HG02642 (cell line): Measurements from ENCODE around the gene DNAJC1.
"Not testable (repeated sequence)": the region's sequence is repeated elsewhere in the genome, so short reads cannot be mapped to it uniquely, and the experiment has no call there.

Experiments
- ATAC-seq: cut with Tn5 transposase; IDR thresholded peaks from one replicate; pipeline ENCODE4 v1.9.1; 2021; ENCODE audit warnings: mild to moderate bottlenecking; ENCODE audit not compliant: unreplicated experiment, poor library complexity

DNAJC1 gene

DNA sequence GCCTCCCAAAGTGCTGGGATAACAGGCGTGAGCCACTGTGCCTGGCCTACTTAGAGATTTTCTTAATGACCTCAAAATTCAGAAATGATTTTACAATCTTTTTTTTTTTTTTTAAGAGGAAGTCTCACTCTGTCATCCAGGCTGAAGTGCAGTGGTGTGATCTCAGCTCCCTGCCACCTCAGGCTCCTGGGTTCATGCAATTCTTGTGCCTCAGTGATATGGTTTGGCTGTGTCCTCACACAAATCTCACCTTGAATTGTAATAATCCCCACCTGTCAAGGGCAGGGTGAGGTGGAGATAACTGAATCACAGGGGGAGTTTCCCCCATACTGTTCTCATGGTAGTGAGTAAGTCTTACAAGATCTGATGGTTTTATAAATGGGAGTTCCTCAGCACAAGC is 159.9 kb downstream of the DNAJC1 start:
- no peak for ATAC-seq

DNA sequence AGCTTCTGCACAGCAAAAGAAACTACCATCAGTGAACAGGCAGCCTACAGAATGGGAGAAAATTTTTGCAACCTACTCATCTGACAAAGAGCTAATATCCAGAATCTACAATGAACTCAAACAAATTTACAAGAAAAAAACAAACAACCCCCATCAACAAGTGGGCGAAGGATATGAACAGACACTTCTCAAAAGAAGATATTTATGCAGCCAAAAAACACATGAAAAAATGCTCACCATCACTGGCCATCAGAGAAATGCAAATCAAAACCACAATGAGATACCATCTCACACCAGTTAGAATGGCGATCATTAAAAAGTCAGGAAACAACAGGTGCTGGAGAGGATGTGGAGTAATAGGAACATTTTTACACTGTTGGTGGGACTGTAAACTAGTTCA is 162.3 kb downstream of the DNAJC1 start:
- not testable (repeated sequence) for ATAC-seq

DNA sequence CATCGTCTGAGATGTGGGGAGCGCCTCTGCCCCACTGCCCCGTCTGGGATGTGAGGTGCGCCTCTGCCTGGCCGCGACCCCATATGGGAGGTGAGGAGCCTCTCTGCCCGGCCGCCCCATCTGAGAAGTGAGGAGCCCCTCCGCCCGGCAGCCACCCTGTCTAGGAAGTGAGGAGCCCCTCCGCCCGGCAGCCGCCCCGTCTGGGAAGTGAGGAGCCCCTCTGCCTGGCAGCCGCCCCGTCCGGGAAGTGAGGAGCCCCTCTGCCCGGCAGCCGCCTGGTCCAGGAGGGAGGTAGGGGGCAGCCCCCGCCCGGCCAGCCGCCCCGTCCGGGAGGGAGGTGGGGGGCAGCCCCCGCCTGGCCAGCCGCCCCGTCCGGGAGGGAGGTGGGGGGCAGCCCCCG is 166.0 kb downstream of the DNAJC1 start:
- ATAC-seq: not testable (repeated sequence)

DNA sequence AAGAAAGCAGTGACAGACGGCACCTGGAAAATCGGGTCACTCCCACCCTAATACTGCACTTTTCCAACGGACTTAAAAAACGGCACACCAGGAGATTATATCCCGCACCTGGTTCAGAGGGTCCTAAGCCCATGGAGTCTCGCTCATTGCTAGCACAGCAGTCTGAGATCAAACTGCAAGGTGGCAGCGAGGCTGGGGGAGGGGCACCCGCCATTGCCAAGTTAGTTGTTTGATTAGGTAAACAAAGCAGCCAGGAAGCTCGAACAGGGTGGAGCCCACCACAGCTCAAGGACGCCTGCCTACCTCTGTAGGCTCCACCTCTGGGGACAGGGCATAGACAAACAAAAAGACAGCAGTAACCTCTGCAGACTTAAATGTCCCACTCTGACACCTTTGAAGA is 169.0 kb downstream of the DNAJC1 start:
- ATAC-seq: not testable (repeated sequence)

DNA sequence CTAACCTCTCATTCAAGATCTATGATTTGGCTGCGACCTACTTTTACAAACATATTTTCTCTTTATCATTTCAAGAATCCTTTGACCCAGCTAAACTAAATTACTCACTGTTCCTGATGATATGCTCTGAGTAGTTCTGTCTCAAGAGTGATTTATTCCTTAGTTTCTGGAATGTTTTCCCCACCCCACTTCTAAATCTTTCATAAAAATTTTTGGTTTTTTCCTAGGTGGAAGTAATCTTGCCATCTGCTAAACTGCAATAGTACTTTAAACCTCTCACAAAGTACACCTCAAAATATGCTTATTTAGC is 170.8 kb downstream of the DNAJC1 start:
- ATAC-seq: no peak

DNA sequence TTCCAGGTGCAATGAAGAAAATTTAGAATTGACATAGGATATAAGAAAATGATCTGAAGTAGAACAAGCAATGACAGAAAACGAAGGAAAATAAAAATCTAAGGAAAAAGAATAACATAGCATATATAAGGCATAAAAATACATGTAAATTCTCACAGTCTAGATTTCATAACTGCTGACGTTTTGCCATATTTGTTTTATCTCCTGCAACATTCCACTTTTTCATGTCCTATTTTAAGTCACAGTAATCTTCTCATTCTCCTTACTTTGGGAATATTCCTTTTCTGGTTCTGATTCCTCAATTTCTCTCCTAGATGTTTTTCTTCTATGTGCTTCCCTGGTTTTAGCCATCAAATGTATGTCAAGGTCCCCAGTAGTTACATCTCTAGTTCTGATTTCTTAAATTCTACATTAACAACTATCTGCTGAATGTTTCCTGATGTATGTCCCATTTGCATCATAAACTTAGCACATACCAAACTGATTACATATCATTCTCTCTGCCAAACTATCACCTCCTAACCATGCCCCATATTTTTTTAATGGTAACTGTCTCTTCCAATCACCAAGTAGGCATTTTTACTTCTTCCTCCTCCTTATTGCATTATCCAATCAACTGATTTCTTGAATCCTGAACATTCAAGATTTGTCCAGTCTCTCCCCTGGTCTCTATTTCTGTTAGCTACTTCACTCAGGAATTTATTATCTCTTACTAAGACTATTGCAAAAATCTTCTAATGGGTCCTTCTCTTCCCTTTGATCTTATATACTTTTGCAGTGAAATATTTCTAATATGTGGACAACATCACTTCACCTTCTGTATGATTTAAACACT is 171.3 kb downstream of the DNAJC1 start:
- ATAC-seq: no peak

GRCh38 chr10:21830037-21830436 is 173.5 kb downstream of the DNAJC1 start:
- ATAC-seq: no peak

DNA sequence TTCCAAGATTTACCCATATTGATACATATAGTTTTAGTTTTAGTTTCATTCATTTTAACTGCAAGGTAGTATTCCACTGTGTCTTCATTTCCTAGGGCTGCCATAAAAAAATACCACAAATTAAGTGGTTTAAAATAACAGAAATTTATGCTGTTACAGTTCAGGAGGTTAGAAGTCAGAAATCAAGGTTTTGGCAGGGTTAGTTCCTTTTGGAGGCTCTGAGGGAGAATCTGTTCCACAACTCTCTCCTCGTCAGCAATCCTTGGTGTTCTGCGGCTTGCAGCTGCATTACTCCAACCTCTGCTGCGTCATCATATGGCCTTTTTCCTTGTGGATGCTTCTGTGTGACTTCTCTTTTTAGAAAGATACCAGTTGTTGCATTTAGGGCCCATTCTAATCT is 176.2 kb downstream of the DNAJC1 start:
- ATAC-seq: no peak

DNA sequence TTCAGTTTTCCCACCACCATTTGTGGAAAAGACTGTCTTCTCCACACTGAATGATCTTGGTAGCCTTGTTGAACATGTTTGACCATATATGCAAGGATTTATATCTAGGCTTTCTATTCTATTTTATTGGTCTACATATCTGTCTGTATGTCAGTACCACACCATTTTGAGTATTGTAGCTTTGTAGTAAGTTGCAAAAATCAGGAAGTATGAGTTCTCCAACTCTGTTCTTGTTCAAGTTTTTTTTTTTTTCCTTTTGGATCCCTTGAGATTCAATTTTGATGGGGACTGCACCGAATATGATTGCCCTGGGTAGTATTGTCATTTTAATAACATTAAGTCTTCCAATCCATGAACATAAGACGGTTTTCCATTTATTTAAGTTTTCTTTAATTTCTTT is 176.8 kb downstream of the DNAJC1 start:
- ATAC-seq: no peak

GRCh38 chr10:21825345-21825744 is 178.2 kb downstream of the DNAJC1 start:
- no peak for ATAC-seq

DNA sequence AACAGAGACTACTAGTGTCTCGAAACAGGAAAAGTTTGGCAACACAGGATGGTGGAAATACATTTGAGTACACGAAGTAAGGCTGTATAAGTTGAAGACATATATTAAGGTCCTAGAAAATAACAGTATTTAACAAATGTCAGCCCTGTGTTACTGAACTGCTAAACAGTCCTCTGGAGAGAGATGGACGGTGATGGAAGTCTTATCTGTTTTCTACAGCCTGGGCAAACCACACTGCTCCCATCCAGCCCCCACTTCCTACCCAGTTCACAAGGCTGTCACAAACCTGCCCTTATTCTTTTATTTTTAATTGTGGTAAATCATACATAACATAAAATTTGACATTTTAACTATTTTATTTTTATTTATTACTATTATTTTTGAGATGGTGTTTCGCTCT is 179.1 kb downstream of the DNAJC1 start:
- ATAC-seq: no peak

GRCh38 chr10:21823617-21824016 is 179.9 kb downstream of the DNAJC1 start:
- ATAC-seq: no peak

DNA sequence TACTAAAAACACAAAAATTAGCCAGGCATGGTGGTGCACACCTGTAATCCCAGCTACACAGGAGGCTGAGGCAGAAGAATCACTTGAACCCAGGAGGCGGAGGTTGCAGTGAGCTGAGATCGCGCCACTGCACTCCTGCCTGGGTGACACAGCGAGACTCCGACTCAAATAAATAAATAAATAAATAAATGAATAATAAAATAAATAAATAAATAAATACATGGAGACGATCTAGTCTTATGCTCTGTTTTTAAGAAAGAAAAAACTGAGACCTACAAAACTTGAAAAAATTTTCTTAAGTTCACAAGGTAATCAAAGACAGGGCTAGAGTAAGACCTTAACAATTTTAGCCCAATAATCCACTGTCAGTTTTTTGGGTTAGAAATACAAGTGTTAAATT is 181.3 kb downstream of the DNAJC1 start:
- ATAC-seq: not testable (repeated sequence)

- no peak for ATAC-seq
Measured at GRCh38 chr10:21820952-21821351, 182.6 kb downstream of the DNAJC1 start.

DNA sequence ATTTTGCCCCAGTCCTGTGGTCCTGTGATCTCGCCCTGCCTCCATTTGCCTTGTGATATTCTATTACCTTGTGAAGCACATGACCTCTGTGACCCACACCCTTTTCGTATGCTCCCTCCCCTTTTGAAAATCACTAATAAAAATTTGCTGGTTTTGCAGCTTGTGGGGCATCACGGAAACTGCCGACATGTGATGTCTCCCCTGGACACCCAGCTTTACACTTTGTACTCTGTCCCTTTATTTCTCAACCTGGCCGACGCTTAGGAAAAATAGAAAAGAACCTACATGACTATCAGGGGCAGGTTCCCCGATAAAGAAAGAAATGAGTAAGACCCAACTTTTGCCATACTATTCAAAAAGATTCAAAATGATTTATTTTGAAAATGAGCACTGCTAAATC is 185.1 kb downstream of the DNAJC1 start:
- ATAC-seq: not testable (repeated sequence)

GRCh38 chr10:21814866-21815265 is 188.7 kb downstream of the DNAJC1 start:
- no peak for ATAC-seq

GRCh38 chr10:21813946-21814345 is 189.6 kb downstream of the DNAJC1 start:
- no peak for ATAC-seq

DNA sequence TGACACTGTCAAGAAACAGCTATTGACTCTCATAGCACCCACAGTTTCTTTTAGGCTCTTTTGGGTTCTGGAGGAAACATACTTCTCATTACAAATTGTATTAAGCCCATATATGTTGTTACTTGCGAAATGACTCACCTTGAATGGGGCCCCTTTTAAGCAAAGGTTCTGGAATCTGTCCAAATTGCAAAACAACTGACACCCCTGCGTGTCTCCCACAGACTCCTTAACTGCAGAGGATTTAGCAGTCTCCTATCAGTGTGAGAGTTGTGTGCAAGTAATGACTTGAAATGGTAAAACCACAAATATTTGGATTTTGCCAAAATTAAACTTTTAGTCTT is 192.3 kb downstream of the DNAJC1 start:
- no peak for ATAC-seq

DNA sequence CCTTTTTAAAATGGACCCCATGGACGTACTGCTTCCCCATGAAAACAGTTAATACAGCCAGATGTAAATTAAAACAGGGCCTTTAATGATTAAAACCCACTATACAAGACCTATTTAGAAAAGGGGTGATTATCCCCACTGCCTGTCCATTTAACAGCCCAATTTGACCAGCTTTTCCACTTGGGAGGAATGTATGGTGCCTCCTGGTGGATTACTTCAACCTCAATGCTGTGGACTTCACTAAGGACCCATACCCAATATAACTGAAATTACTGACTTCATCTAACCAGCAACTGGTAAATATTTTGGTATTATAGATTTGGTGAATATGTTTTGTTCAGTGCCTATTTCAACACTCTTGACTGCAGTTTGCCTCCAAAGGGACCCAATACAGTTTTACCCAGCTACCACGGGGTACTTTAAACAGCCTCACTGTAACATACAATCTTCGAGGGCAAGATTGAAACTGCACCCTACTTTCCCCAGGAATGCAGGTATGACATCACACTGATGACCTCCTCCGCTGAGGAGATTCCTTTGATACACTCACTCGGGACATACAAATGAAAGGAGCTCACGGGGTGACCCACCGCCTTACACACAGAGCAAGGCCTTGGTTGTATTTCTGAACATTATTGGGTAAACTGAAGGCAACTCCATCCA is 192.8 kb downstream of the DNAJC1 start:
- no peak for ATAC-seq

DNA sequence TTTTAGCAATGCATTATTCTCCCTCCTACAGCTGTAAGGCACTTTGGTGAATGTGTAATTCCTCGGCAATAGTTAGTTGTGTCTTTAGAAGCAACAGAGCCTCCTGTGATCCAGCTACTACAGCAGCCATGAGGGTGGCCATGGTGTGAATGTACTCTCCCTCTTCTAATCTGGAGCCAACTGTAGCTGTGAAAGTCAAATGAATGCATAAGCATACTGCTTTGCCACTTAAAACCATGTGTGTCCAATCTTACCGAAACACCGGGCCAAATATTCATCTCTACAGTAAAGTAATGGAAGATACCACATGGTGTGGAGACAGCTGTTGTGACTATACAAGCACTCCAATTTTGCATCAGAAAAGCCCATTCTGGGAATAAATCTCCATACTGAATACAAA is 195.0 kb downstream of the DNAJC1 start:
- ATAC-seq: no peak

DNA sequence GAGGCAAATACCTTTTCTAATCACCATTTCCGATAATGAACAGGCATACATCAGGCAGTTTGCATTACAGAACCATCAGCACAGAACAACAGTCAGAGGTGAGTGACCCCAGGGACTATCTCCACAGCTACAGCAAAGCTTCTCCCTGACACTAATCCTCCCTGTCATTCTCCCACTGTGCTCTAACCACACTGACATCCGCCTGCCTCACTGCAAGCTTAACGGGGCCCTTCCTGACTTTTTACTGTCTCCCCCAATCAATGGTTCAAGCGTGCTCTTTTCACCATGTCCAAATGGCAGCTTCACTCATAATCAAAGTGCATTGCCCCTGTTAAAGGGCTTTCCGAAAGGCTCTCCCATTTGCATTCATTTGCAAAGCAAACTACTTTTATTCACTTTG is 196.3 kb downstream of the DNAJC1 start:
- ATAC-seq: no peak

DNA sequence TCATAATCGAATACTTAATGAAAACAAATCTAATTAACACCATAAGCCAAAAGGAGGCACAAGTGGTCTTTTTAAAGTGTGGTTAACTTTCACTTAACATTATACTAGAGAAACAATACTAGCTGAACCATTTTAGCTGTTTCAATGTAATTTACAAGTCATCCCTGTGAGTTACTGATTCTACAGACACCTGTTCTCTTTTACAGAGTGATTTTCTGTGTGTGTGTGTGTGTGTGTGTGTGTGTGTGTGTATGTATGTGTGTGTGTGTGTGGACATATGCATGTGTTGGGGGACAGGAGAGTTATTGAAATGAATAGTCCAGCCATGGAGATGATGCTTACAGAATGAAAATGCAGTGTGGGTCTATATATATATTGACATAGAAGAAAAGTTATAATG is 200.2 kb downstream of the DNAJC1 start:
- ATAC-seq: no peak
